GM18907 (cell line): Measurements from ENCODE around the gene KRTAP1-3.
"Not testable (repeated sequence)": the region's sequence is repeated elsewhere in the genome, so short reads cannot be mapped to it uniquely, and the experiment has no call there.

ENCODE experiments used
- ATAC-seq: cut with Tn5 transposase; IDR thresholded peaks from one replicate; pipeline ENCODE4 v1.9.1; 2021; ENCODE audit warnings: mild to moderate bottlenecking, moderate library complexity; ENCODE audit not compliant: unreplicated experiment

KRTAP1-3 gene

DNA sequence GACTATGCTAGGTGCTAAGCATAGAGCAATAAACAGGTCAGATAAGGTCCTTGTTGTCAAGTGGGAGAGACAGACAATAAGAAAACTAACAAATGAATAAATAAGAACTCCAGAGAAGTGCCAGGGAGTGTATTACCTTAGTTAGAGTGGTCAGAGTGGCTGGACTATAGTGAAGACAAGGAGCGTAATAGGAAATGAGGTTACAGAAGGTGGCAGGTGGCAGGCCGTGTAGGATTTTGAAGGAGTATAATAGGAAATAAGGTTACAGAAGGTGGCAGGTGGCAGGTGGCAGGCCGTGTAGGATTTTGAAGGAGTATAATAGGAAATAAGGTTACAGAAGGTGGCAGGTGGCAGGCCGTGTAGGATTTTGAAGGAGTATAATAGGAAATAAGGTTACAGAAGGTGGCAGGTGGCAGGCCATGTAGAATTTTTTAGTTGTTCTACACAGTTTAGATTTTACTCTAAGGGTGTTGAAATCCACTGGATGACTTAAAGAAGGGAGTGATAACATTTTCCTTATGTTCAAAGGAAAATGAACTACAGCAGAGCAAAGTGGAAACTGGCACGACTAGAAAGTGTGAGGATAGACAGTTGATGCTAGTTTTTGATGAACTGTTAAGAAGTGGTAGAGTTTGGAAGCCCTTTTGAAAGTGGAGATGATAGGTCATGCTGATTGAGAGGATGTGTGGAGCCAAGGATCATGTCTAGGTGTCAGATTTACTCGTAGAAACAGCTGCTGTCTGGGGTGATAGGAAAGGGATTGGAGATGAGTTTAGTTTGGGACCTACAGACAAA, 22.2 kb downstream of the KRTAP1-3 start:
- no peak for ATAC-seq

DNA sequence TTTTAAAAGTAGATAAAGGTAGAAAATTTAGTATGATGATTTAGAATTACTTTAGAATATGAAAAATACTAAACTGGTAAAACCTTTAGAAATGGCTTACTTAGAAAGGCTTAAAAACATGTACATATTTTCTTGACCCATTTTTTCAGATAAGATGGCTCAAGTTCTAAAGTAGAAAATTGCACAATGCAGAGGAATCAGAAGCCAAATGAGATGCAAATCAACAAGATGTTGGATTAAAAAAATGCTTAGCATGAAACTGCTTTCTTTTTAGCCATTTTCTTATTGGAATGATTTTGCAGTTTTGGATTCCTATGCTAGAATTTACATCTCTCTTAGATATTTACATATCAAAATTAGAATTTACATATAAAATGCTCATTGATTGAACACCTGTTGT, 24.2 kb downstream of the KRTAP1-3 start:
- no peak for ATAC-seq

DNA sequence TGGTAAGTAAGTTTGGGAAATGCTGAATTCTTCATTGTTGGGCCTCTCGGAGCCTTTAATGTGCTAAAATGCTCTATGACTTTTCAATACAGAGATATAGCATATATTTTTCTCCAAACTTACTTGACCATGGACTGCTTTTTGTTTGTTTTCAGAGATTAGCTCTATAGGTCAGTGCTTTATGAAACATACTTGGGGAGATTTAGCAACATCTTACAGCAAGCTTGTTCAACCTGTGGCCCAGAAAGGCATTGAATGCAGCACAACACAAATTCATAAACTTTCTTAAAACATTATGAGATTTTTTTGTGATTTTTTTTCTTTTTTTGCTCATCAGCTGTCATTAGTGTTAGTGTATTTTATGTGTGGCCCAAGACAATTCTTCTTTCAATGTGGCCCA, 24.7 kb downstream of the KRTAP1-3 start:
- ATAC-seq: no peak

DNA sequence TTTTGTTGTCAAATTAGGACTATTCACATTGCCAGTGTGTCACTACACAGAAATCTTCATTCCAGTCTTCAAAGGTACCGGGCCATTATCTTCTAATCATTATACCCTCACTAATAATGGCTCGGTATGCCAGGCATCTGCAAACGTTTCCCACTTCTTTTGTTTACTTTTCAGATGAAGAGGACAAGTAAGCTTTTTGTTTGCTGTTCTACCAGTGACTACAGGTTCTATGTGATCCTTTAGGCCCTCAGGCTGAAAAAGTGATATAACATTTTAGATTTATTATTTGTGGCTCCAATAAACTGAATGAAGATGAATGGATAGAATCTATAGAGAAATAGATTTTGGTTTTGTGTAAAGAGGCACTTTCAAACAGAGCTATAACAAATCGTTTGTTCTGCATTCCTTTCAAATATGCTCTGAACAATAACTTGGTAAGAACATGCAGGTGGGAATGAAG, 25.3 kb downstream of the KRTAP1-3 start:
- no peak for ATAC-seq

DNA sequence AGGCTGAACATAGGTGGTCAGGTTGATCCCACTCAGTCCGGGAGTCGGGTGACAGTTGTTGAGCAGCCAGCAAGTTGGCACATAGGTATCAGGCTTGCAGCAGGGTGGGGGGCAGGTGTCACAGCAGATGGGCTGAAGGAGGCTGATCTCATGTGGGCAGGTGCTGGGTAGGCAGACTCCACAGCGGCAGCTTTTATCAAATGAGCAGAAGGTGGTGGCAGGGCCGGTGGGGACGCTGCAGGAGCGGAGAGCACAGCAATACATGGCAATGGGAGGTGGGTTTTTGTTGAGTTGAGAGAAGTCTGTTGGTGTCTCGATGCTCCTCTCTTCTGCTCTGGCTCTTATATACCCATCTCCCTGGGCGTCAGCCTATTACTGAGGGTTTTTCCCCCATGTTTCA, 25.9 kb downstream of the KRTAP1-3 start, which contains the start of gene KRTAP3-1:
Gene KRTAP3-1 (minus strand): TSS at position 318 of the 400 bp plus-strand sequence. CDS start 54 bp downstream, at position 264.
- no peak for ATAC-seq

DNA sequence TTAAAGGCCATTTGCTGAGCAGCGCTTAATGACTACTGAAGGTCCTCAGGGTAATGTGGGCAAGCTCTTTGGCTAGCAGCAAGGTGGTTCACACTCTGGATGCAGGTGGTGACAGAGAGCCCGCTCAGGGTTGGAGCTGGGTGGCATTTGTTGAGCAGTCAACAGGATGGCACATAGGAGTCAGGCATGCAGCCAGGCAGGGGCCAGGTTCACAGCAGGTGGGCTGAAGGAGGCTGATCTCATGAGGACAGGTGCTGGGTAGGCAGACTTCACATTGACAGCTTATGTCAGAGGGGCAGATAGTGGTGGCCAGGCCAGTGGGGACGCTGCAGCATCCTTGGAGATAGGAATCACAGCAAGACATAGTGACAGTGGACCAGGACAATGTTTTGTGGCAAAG, 30.3 kb downstream of the KRTAP1-3 start:
- no peak for ATAC-seq

DNA sequence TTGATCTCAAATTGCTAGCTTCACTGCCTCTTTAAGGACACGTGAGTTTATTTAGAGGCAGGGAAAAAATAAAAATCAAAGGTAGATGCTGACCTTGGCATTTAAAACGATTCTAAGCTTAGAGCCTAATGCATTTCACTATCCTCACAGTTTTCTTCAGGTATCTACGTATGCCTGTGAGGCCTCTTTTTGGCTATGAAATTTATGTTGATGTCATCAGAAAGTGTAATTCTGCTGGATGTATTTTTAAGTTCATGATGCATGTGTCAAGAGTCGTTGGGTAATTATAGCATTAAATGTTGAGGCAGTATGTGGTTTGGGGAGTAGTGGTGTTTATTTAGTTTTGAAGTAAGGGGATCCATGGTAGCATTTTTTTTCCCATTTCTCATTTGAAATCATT, 30.7 kb downstream of the KRTAP1-3 start:
- no peak for ATAC-seq

DNA sequence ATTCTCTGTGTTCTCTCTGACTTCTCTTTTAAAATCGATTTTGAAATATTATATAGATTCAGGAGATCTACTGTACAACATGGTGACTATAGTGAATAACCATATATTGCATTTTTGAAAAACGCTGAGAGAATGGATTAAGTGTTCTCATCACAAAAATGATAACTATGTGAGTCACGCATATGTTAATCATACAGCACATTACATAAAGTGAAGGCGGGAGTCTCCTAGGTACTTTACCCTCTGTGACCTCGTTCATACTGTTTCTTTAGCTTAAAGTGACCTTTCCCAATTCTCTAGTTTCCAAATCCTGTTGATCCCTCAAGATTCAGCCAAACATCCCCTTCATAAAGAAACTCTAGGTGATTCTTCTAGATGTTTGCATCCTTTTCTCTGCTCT, 31.9 kb downstream of the KRTAP1-3 start:
- ATAC-seq: no peak

DNA sequence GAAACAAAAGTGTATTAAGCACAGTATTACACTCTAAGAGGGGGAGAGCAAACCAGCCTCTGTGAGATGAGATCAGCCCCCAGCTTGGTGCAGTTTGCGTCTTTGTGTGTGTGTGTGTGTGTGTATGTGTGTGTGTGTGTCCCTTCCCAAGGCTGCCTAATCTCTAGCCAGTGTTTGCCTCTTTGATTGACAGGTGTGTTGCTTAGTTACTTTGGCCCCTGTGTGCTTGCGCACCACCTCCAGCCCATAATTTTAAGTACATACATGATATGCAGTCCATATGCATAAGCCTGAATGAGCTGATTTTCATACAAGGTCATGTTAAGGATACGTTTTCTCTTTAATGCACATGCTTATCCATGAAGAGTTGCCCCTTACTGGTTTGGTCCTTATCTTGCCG, 32.9 kb downstream of the KRTAP1-3 start:
- ATAC-seq: no peak

DNA sequence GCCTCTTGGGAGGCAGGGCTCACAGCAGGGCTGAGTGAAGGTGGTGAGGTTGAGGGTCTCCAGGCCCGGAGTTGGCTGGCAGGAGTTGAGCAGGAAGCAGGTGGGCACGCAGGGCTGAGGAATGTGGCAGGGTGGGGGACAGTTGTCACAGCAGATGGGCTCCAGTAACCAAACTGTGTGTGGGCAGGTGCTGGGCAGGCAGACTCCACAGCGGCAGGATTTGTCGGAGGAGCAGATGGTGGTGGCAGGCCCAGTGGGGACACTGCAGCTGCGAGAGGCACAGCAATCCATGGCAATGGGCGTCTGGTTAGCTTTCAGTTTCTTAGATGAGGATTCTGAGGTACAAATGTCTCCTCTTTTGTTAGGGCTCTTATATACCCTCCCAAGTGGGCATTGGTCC, 35.1 kb downstream of the KRTAP1-3 start, which contains the start of gene KRTAP3-2:
Gene KRTAP3-2 (minus strand): TSS at position 344 of the 400 bp plus-strand sequence. CDS start 53 bp downstream, at position 291.
- ATAC-seq: not testable (repeated sequence)

DNA sequence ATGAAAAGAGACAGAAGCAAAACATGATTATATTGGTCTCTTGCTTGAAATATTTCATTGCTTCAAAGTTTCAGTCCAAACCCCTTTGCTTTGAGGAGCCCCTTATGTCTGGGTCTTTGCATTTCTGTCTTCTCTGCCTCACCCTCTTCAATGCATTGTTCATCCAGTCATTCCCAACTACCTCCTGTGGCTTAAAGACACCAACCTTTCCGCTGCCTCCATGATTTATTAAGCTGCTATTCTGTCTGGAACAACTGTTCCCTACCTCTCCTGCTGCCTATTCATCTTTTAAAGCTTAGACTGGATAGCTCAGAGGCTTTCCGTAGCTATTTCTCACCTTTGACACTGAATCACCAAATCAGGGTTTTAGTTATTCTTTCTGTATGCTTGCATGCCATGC, 37.3 kb downstream of the KRTAP1-3 start:
- no peak for ATAC-seq

DNA sequence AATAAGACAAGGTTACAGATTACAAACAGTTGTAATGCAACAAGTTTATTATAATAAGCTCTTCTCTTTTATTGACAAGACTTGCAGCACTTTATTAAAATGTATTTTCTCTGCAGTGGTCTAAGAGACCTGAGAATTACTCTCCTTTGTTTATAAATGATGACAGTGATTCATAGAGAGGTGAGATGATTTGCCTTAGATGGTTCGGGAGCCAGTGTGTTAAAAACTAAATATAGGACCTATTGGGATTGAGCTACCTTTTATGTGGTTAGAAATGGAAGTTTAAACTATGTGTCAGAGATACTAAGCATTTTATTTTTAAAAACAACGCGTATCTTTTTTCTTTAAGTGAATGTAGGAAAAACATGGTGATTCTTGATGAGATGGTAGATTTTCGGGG, 37.8 kb downstream of the KRTAP1-3 start:
- ATAC-seq: no peak

DNA sequence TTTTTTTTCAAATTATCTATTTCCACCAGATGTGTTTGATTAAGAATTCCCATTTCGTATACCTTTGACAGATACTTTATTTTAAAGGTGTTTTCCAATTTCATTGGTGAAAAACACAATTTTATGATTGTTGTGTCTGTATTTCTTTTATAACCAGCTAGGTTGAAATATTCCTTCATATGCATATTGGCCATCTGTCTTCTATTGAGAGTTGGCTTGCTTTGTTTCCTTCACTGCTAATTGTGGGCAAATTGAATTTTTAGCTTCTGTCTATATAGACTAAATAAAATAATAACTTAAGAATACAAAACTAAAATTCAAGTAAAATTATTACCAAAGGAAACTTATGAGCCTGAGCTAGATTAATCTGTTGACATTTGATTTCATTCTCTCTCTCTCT, 39.6 kb downstream of the KRTAP1-3 start:
- no peak for ATAC-seq

DNA sequence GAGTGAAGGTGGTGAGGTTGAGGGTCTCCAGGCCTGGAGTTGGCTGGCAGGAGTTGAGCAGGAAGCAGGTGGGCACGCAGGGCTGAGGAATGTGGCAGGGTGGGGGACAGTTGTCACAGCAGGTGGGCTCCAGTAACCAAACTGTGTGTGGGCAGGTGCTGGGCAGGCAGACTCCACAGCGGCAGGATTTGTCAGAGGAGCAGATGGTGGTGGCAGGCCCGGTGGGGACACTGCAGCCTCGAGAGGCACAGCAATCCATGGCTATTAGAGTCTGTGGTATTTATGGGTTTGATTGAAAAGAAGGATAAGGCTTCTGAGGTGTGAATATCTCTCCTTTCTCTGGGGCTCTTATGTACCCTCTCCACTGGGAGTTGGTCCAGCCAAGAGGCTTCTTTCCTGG, 40.8 kb downstream of the KRTAP1-3 start, which contains the start of gene KRTAP3-3:
Gene KRTAP3-3 (minus strand): TSS at position 326 of the 400 bp plus-strand sequence. CDS start 67 bp downstream, at position 259.
- no peak for ATAC-seq

DNA sequence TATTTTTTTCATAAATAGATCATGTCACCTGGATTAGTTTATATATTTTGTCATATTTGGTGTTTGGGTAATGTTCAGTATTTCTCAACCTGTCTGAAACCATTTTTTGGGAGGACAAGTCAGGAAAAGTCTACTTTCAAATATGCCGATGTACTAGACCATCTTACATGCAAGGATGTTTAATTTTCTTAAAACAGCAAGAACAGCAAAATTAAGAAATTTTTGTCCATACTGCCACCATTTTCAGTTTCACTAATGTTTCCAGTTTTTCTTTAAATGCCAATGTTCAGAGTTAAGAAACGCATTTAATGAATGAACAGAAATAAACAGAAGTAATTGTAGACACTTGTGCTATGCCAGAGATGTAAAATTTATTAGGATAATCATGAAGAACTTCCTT, 41.6 kb downstream of the KRTAP1-3 start:
- ATAC-seq: no peak

DNA sequence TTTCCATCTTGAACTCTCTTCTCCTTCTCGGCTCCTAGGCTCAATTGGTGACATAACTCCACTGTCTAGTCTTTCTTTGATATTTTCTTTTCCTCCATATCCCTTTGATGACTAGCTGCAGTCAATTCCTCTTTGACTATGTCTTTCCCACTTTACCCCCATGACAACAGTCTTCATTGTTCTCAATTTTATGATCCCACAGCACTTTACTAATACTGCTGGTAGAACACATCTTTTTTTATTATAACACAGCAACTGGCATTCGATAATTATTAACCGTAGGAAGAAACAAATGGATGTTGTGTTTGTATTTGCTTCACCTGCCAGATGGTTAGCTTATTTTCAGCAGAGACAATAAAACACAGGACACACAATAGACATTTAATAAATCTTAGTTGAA, 42.0 kb downstream of the KRTAP1-3 start:
- no peak for ATAC-seq

DNA sequence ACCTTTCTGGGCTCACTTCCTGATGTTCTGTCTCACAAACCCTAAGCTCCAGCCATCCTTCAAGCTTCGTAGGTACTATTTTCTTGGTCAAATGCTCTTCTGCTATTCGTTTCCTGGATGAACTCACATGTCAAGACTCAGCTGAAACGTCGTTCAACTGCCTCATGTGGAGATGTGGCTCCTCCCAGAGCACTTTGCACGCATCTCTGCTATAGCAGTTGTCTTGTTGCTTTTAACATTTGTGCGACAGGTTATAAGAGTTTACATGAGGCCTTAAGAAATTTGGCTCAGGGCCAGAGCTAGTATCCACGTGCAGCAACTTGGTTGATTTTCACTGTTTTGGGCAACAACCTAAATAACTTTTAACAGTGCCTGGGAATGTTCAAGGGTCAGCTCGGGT, 47.8 kb downstream of the KRTAP1-3 start:
- ATAC-seq: no peak

DNA sequence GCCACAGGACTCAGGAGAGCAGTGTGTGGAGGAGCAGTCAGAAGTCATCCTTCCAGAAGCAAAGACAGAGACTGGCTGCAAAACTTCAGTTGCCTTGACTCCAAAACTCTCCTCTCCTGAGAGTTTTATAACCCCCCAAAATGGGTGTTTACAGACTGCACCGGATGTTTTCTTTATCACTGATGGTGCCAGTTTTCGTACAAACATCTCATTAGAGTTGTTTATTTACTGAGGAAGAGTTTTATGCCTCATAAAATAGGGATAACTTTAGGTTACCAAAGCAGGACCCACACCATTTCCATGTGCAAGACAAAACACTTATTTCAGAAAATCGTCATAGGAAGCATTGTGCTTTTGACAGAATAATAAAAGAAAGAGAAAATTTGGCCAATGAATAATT, 50.4 kb downstream of the KRTAP1-3 start, which contains the start of gene KRT40:
Gene KRT40 (minus strand): TSS at position 101 of the 400 bp plus-strand sequence. CDS start 53 bp downstream, at position 48.
- ATAC-seq: no peak
